ENCODE measurements around the gene LTO1. TPM values are rescaled to one million over a fixed set of nuclear protein-coding genes. Genes with fewer than 3 reads are reported as not detected.

The LTO1 gene
- total and polyA plus RNA-seq, 2 experiments from 2014 or later = 20.1 to 23.3 TPM

DNA sequence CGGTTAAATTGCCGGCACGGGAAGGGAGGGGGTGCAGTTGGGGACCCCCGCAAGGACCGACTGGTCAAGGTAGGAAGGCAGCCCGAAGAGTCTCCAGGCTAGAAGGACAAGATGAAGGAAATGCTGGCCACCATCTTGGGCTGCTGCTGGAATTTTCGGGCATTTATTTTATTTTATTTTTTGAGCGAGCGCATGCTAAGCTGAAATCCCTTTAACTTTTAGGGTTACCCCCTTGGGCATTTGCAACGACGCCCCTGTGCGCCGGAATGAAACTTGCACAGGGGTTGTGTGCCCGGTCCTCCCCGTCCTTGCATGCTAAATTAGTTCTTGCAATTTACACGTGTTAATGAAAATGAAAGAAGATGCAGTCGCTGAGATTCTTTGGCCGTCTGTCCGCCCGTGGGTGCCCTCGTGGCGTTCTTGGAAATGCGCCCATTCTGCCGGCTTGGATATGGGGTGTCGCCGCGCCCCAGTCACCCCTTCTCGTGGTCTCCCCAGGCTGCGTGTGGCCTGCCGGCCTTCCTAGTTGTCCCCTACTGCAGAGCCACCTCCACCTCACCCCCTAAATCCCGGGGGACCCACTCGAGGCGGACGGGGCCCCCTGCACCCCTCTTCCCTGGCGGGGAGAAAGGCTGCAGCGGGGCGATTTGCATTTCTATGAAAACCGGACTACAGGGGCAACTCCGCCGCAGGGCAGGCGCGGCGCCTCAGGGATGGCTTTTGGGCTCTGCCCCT is 34.7 kb downstream of the LTO1 start:
- Mint-ChIP-seq H3K36me3 (ENCODE audit: low read depth) (peaks cover 23% of the 10 kb centered on the region), H3K9me3 (peaks cover 2% of the 10 kb centered on the region; the same call in 2 of the 3 replicates), H3K4me1 (peaks cover 7% of the 10 kb centered on the region; the same call in 1 of the 3 replicates), H3K27me3 (ENCODE audit: insufficient read depth, low read depth, poor library complexity) (peaks cover 46% of the 10 kb centered on the region), H3K27ac (peak overlapping the region; percentile 80), H3K4me3 (peak overlapping the region; percentile 94)
- peaks cover 43% of the 10 kb centered on the region for H3K27me3 ChIP-seq (ENCODE audit: insufficient read depth)
- peak overlapping the region; percentile 85 for H3K27ac ChIP-seq (ENCODE audit: low read depth)
- H2AFZ ChIP-seq = peak overlapping the region; percentile 2; the same call in 1 of the 2 replicates
- ATAC-seq = peak; percentile 4
- H3F3A ChIP-seq (replicated peaks; ENCODE audit: low read depth) = peaks cover 11% of the 10 kb centered on the region; the same call in 1 of the 2 replicates
- peaks cover 23% of the 10 kb centered on the region for H3K79me2 ChIP-seq (replicated peaks; ENCODE audit: insufficient read depth)
- TF ChIP-seq, protein P1, sequence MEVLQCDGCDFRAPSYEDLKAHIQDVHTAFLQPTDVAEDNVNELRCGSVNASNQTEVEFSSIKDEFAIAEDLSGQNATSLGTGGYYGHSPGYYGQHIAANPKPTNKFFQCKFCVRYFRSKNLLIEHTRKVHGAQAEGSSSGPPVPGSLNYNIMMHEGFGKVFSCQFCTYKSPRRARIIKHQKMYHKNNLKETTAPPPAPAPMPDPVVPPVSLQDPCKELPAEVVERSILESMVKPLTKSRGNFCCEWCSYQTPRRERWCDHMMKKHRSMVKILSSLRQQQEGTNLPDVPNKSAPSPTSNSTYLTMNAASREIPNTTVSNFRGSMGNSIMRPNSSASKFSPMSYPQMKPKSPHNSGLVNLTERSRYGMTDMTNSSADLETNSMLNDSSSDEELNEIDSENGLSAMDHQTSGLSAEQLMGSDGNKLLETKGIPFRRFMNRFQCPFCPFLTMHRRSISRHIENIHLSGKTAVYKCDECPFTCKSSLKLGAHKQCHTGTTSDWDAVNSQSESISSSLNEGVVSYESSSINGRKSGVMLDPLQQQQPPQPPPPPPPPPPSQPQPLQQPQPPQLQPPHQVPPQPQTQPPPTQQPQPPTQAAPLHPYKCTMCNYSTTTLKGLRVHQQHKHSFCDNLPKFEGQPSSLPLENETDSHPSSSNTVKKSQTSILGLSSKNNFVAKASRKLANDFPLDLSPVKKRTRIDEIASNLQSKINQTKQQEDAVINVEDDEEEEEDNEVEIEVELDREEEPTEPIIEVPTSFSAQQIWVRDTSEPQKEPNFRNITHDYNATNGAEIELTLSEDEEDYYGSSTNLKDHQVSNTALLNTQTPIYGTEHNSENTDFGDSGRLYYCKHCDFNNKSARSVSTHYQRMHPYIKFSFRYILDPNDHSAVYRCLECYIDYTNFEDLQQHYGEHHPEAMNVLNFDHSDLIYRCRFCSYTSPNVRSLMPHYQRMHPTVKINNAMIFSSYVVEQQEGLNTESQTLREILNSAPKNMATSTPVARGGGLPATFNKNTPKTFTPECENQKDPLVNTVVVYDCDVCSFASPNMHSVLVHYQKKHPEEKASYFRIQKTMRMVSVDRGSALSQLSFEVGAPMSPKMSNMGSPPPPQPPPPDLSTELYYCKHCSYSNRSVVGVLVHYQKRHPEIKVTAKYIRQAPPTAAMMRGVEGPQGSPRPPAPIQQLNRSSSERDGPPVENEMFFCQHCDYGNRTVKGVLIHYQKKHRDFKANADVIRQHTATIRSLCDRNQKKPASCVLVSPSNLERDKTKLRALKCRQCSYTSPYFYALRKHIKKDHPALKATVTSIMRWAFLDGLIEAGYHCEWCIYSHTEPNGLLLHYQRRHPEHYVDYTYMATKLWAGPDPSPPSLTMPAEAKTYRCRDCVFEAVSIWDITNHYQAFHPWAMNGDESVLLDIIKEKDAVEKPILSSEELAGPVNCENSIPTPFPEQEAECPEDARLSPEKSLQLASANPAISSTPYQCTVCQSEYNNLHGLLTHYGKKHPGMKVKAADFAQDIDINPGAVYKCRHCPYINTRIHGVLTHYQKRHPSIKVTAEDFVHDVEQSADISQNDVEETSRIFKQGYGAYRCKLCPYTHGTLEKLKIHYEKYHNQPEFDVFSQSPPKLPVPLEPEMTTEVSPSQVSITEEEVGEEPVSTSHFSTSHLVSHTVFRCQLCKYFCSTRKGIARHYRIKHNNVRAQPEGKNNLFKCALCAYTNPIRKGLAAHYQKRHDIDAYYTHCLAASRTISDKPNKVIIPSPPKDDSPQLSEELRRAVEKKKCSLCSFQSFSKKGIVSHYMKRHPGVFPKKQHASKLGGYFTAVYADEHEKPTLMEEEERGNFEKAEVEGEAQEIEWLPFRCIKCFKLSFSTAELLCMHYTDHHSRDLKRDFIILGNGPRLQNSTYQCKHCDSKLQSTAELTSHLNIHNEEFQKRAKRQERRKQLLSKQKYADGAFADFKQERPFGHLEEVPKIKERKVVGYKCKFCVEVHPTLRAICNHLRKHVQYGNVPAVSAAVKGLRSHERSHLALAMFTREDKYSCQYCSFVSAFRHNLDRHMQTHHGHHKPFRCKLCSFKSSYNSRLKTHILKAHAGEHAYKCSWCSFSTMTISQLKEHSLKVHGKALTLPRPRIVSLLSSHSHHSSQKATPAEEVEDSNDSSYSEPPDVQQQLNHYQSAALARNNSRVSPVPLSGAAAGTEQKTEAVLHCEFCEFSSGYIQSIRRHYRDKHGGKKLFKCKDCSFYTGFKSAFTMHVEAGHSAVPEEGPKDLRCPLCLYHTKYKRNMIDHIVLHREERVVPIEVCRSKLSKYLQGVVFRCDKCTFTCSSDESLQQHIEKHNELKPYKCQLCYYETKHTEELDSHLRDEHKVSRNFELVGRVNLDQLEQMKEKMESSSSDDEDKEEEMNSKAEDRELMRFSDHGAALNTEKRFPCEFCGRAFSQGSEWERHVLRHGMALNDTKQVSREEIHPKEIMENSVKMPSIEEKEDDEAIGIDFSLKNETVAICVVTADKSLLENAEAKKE (CRISPR knock-in tag; IDR thresholded peaks at IDR 0.05) = no peak
- TF ChIP-seq ZNF114 (CRISPR knock-in tag; IDR thresholded peaks at IDR 0.05) (no peak), POLR2AphosphoS5 (IDR thresholded peaks at IDR 0.05; ENCODE audit: low read depth) (no peak), JUNB (IDR thresholded peaks at IDR 0.05; ENCODE audit: unreplicated experiment) (peak; percentile 16)
- TF ChIP-seq, protein P2, sequence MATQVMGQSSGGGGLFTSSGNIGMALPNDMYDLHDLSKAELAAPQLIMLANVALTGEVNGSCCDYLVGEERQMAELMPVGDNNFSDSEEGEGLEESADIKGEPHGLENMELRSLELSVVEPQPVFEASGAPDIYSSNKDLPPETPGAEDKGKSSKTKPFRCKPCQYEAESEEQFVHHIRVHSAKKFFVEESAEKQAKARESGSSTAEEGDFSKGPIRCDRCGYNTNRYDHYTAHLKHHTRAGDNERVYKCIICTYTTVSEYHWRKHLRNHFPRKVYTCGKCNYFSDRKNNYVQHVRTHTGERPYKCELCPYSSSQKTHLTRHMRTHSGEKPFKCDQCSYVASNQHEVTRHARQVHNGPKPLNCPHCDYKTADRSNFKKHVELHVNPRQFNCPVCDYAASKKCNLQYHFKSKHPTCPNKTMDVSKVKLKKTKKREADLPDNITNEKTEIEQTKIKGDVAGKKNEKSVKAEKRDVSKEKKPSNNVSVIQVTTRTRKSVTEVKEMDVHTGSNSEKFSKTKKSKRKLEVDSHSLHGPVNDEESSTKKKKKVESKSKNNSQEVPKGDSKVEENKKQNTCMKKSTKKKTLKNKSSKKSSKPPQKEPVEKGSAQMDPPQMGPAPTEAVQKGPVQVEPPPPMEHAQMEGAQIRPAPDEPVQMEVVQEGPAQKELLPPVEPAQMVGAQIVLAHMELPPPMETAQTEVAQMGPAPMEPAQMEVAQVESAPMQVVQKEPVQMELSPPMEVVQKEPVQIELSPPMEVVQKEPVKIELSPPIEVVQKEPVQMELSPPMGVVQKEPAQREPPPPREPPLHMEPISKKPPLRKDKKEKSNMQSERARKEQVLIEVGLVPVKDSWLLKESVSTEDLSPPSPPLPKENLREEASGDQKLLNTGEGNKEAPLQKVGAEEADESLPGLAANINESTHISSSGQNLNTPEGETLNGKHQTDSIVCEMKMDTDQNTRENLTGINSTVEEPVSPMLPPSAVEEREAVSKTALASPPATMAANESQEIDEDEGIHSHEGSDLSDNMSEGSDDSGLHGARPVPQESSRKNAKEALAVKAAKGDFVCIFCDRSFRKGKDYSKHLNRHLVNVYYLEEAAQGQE (IDR thresholded peaks at IDR 0.05; ENCODE audit: unreplicated experiment) = no peak
- TF ChIP-seq, protein P3, sequence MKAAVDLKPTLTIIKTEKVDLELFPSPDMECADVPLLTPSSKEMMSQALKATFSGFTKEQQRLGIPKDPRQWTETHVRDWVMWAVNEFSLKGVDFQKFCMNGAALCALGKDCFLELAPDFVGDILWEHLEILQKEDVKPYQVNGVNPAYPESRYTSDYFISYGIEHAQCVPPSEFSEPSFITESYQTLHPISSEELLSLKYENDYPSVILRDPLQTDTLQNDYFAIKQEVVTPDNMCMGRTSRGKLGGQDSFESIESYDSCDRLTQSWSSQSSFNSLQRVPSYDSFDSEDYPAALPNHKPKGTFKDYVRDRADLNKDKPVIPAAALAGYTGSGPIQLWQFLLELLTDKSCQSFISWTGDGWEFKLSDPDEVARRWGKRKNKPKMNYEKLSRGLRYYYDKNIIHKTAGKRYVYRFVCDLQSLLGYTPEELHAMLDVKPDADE (IDR thresholded peaks at IDR 0.05) = no peak
- DNase-seq (ENCODE audit: low spot score) = peak; percentile 50
- no peaks in the 10 kb centered on the region for H3K9me2 ChIP-seq (ENCODE audit: insufficient read depth)
- H3K4me2 ChIP-seq = peak overlapping the region; percentile 86
- H3K4me3 ChIP-seq = peak overlapping the region; percentile 91
- peaks cover 4% of the 10 kb centered on the region for H4K20me1 ChIP-seq (replicated peaks; ENCODE audit: insufficient read depth)
- peaks cover 23% of the 10 kb centered on the region for H3K4me1 ChIP-seq (ENCODE audit: insufficient read depth)
- no peaks in the 10 kb centered on the region for H3K36me3 ChIP-seq (ENCODE audit: insufficient read depth)

Data from GM23338 (cell line).